GM18519 (cell line): Measurements from ENCODE around the gene SLC48A1.
A peak's percentile ranks its signal among the peaks of the same experiment; 100 is the strongest.

ENCODE experiments used
- ATAC-seq: cut with Tn5 transposase; IDR thresholded peaks from one replicate; pipeline ENCODE4 v1.9.1; 2021; ENCODE audit warnings: mild to moderate bottlenecking, moderate library complexity; ENCODE audit not compliant: unreplicated experiment, low FRiP score

SLC48A1 gene

GRCh38 chr12:47773062-47773857, at the start of gene SLC48A1:
SLC48A1 (plus strand) TSS chr12:47773238; CDS start chr12:47773305, 67 bp downstream.
- peak; percentile 60 for ATAC-seq

- no peak for ATAC-seq
Observed at GRCh38 chr12:47725091-47725772, 47.8 kb upstream of the SLC48A1 start, which contains the start of gene ENDOU. ENDOU (minus strand) TSS chr12:47725490; CDS start chr12:47725413, 77 bp downstream.

GRCh38 chr12:47725893-47726292, 47.1 kb upstream of the SLC48A1 start:
- peak; percentile 78 for ATAC-seq

- ATAC-seq: no peak
Observed at GRCh38 chr12:47729233-47729632, 43.8 kb upstream of the SLC48A1 start.

GRCh38 chr12:47730341-47730744, 42.7 kb upstream of the SLC48A1 start:
- no peak for ATAC-seq

- ATAC-seq: no peak
Observed at GRCh38 chr12:47731723-47732122, 41.3 kb upstream of the SLC48A1 start.

- no peak for ATAC-seq
Observed at GRCh38 chr12:47732504-47732903, 40.5 kb upstream of the SLC48A1 start.

GRCh38 chr12:47733142-47733541, 39.9 kb upstream of the SLC48A1 start:
- ATAC-seq: no peak

GRCh38 chr12:47734725-47735480, 38.1 kb upstream of the SLC48A1 start:
- ATAC-seq: no peak

- ATAC-seq: no peak
Observed at GRCh38 chr12:47735649-47736048, 37.4 kb upstream of the SLC48A1 start.

- no peak for ATAC-seq
Observed at GRCh38 chr12:47736216-47736615, 36.8 kb upstream of the SLC48A1 start.

GRCh38 chr12:47736877-47737676, 36.0 kb upstream of the SLC48A1 start:
- ATAC-seq: no peak

GRCh38 chr12:47737936-47738594, 35.0 kb upstream of the SLC48A1 start:
- ATAC-seq: no peak

GRCh38 chr12:47739297-47739696, 33.7 kb upstream of the SLC48A1 start:
- ATAC-seq: no peak

- no peak for ATAC-seq
Observed at GRCh38 chr12:47739979-47740378, 33.1 kb upstream of the SLC48A1 start.

GRCh38 chr12:47740606-47741339, 32.3 kb upstream of the SLC48A1 start:
- ATAC-seq: no peak

- ATAC-seq: no peak
Observed at GRCh38 chr12:47741340-47741703, 31.7 kb upstream of the SLC48A1 start.

GRCh38 chr12:47742253-47742825, 30.7 kb upstream of the SLC48A1 start:
- ATAC-seq: no peak
